HEK293 (cell line): ENCODE results near the gene TMEM121B.

ENCODE experiments used
- CTCF ChIA-PET: fragments of 350-600 bp; formaldehyde crosslinking; extraction: SDS; loops from one replicate; lab custom pipeline; 2021; ENCODE audit warnings: antibody characterized with exemption; lab: Yijun Ruan, JAX
- POLR2A ChIA-PET: fragments of 300-600 bp; formaldehyde crosslinking; extraction: SDS; loops from one replicate; lab custom pipeline; 2020; ENCODE audit warnings: antibody characterized with exemption, inconsistent platforms; lab: Yijun Ruan, JAX
- H3K27ac ChIP-seq: fragments of 200-500 bp; sonication (Bioruptor generic); 2 replicates; pipeline ENCODE4 v1.5.1; 2014; ENCODE audit warnings: low read depth, low read length, control low read depth, inconsistent platforms; ENCODE audit errors: extremely low read depth
- H3K36me3 ChIP-seq, 2 experiments: fragments of 200-500 bp in 1 of 2; sonication (Bioruptor generic) in 1 of 2; 1 replicate in 1 of 2; 2 replicates in 1 of 2; pipeline ENCODE4 v1.5.1; 2014 to 2017; ENCODE audit warnings: inconsistent platforms in 2 of 2, low read length in 2 of 2; ENCODE audit not compliant: control insufficient read depth in 2 of 2, insufficient read depth in 1 of 2
- H3K4me1 ChIP-seq: fragments of 200-500 bp; sonication (Bioruptor generic); 2 replicates; pipeline ENCODE4 v1.5.1; 2014; ENCODE audit warnings: mild to moderate bottlenecking, low read length, inconsistent platforms; ENCODE audit not compliant: control insufficient read depth, insufficient read depth
- H3K4me3 ChIP-seq: 2 replicates; pipeline ENCODE4 v1.5.1; 2011; ENCODE audit warnings: low read depth, mild to moderate bottlenecking, control low read depth, low read length, moderate library complexity
- H3K9me3 ChIP-seq: fragments of 200-500 bp; sonication (Bioruptor generic); 2 replicates; pipeline ENCODE4 v1.5.1; 2014; ENCODE audit warnings: low read depth, low read length, inconsistent platforms; ENCODE audit not compliant: control insufficient read depth, insufficient read depth
- BCL11A ChIP-seq: fragments of 450-650 bp; formaldehyde crosslinking; IDR thresholded peaks from 2 replicates; pipeline ENCODE4 v1.5.1; 2016; ENCODE audit warnings: low read depth, missing biosample characterization, missing genetic modification characterization
- EGR2 ChIP-seq: fragments of 450-650 bp; formaldehyde crosslinking; IDR thresholded peaks from 2 replicates; pipeline ENCODE4 v1.5.1; 2016; ENCODE audit warnings: low read depth, missing biosample characterization, missing genetic modification characterization
- MEIS1 ChIP-seq: sonication (generic); formaldehyde crosslinking; IDR thresholded peaks from 2 replicates; pipeline ENCODE4 v1.8.1; 2022; ENCODE audit warnings: missing genetic modification reagents, mild to moderate bottlenecking, borderline replicate concordance
- WT1 ChIP-seq: fragments of 450-650 bp; formaldehyde crosslinking; IDR thresholded peaks from 2 replicates; pipeline ENCODE4 v1.5.1; 2016; ENCODE audit warnings: missing biosample characterization, missing genetic modification characterization
- ZFHX2 ChIP-seq: fragments of 450-650 bp; formaldehyde crosslinking; conservative IDR thresholded peaks from 2 replicates; pipeline ENCODE4 v1.5.1; 2016; ENCODE audit warnings: missing biosample characterization, missing genetic modification characterization
- ZNF146 ChIP-seq: fragments of 450-650 bp; formaldehyde crosslinking; IDR thresholded peaks from 2 replicates; pipeline ENCODE4 v1.5.1; 2016; ENCODE audit warnings: missing biosample characterization, missing genetic modification characterization
- ZNF157 ChIP-seq: fragments of 450-650 bp; formaldehyde crosslinking; IDR thresholded peaks from 2 replicates; pipeline ENCODE4 v1.5.1; 2016; ENCODE audit warnings: missing biosample characterization, missing genetic modification characterization
- ZNF274 ChIP-seq, 2 experiments: fragments of 200-500 bp in 1 of 2; fragments of 450-650 bp in 1 of 2; sonication (Bioruptor generic) in 1 of 2; formaldehyde crosslinking in 1 of 2; IDR thresholded peaks; 2 replicates each; pipeline versions ENCODE4 v1.5.1 to v1.6.1; 2014 to 2016; ENCODE audit warnings: borderline replicate concordance in 1 of 2, inconsistent platforms in 1 of 2, low read length in 1 of 2, missing biosample characterization in 1 of 2, missing genetic modification characterization in 1 of 2
- ZNF280D ChIP-seq: fragments of 450-650 bp; formaldehyde crosslinking; IDR thresholded peaks from 2 replicates; pipeline ENCODE4 v1.5.1; 2016; ENCODE audit warnings: missing biosample characterization, missing genetic modification characterization
- ZNF37A ChIP-seq: fragments of 450-650 bp; IDR thresholded peaks from 2 replicates; pipeline ENCODE4 v1.5.1; 2018; ENCODE audit warnings: missing biosample characterization, missing genetic modification characterization
- ZNF394 ChIP-seq: fragments of 450-650 bp; formaldehyde crosslinking; IDR thresholded peaks from 2 replicates; pipeline ENCODE4 v1.5.1; 2016; ENCODE audit warnings: missing biosample characterization, missing genetic modification characterization, mild to moderate bottlenecking, moderate library complexity, borderline replicate concordance
- ZNF514 ChIP-seq: fragments of 450-650 bp; formaldehyde crosslinking; IDR thresholded peaks from 2 replicates; pipeline ENCODE4 v1.5.1; 2016; ENCODE audit warnings: missing biosample characterization, missing genetic modification characterization
- ZNF596 ChIP-seq: fragments of 450-650 bp; IDR thresholded peaks from 2 replicates; pipeline ENCODE4 v1.5.0; 2018; ENCODE audit warnings: missing biosample characterization, mild to moderate bottlenecking, missing genetic modification characterization, moderate library complexity
- ZNF621 ChIP-seq: fragments of 450-650 bp; formaldehyde crosslinking; IDR thresholded peaks from 2 replicates; pipeline ENCODE4 v1.5.1; 2017; ENCODE audit warnings: missing biosample characterization, missing genetic modification characterization
- ZNF623 ChIP-seq: fragments of 450-650 bp; formaldehyde crosslinking; IDR thresholded peaks from 2 replicates; pipeline ENCODE4 v1.5.1; 2016; ENCODE audit warnings: missing biosample characterization, missing genetic modification characterization
- ZNF830 ChIP-seq: fragments of 450-650 bp; IDR thresholded peaks from 2 replicates; pipeline ENCODE4 v1.5.0; 2018; ENCODE audit warnings: missing biosample characterization, missing genetic modification characterization, low read depth, mild to moderate bottlenecking, moderate library complexity
- ZNF843 ChIP-seq: fragments of 450-650 bp; formaldehyde crosslinking; IDR thresholded peaks from 2 replicates; pipeline ENCODE4 v1.5.1; 2016; ENCODE audit warnings: missing biosample characterization, missing genetic modification characterization
- ZSCAN30 ChIP-seq: fragments of 450-650 bp; IDR thresholded peaks from 2 replicates; pipeline ENCODE4 v1.5.1; 2018; ENCODE audit warnings: missing biosample characterization, mild to moderate bottlenecking, missing genetic modification characterization, moderate library complexity
- TF ChIP-seq, protein P1 (sequence below): fragments of 450-650 bp; formaldehyde crosslinking; IDR thresholded peaks from 2 replicates; pipeline ENCODE4 v1.5.1; 2016; ENCODE audit warnings: missing biosample characterization, missing genetic modification characterization

Gene TMEM121B

GRCh38 chr22:17114898-17115235 is 6.3 kb downstream of the TMEM121B start:
- Histone ChIP-seq H3K27ac (no peak overlapping the region), H3K36me3 (peaks cover 0 to 2% of the 10 kb centered on the region in 2 experiments; a peak in 2 of 3 replicates), H3K9me3 (no peaks in the 10 kb centered on the region), H3K4me3 (no peak overlapping the region), H3K4me1 (no peaks in the 10 kb centered on the region)
- TF ChIP-seq ZNF843 (no peak), ZNF37A (no peak), ZNF514 (tag by site-specific recombination) (no peak), ZSCAN30 (tag by site-specific recombination) (no peak), ZNF280D (tag by site-specific recombination) (no peak), ZNF394 (tag by site-specific recombination) (no peak), ZNF274 (IDR thresholded peaks at IDR 0.05; ENCODE audit: low read length) (no peak), ZNF274 (tag by site-specific recombination; IDR thresholded peaks at IDR 0.05; ENCODE audit: borderline replicate concordance) (no peak), ZNF596 (tag by site-specific recombination) (no peak), ZNF157 (tag by site-specific recombination) (no peak), ZNF621 (tag by site-specific recombination) (no peak), ZNF623 (tag by site-specific recombination) (no peak), ZNF830 (tag by site-specific recombination) (no peak), ZNF146 (tag by site-specific recombination) (no peak), BCL11A (tag by site-specific recombination) (no peak), MEIS1 (CRISPR knock-in tag) (no peak)
- TF ChIP-seq, protein P1, sequence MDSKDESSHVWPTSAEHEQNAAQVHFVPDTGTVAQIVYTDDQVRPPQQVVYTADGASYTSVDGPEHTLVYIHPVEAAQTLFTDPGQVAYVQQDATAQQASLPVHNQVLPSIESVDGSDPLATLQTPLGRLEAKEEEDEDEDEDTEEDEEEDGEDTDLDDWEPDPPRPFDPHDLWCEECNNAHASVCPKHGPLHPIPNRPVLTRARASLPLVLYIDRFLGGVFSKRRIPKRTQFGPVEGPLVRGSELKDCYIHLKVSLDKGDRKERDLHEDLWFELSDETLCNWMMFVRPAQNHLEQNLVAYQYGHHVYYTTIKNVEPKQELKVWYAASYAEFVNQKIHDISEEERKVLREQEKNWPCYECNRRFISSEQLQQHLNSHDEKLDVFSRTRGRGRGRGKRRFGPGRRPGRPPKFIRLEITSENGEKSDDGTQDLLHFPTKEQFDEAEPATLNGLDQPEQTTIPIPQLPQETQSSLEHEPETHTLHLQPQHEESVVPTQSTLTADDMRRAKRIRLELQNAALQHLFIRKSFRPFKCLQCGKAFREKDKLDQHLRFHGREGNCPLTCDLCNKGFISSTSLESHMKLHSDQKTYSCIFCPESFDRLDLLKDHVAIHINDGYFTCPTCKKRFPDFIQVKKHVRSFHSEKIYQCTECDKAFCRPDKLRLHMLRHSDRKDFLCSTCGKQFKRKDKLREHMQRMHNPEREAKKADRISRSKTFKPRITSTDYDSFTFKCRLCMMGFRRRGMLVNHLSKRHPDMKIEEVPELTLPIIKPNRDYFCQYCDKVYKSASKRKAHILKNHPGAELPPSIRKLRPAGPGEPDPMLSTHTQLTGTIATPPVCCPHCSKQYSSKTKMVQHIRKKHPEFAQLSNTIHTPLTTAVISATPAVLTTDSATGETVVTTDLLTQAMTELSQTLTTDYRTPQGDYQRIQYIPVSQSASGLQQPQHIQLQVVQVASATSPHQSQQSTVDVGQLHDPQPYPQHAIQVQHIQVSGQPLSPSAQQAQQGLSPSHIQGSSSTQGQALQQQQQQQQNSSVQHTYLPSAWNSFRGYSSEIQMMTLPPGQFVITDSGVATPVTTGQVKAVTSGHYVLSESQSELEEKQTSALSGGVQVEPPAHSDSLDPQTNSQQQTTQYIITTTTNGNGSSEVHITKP (tag by site-specific recombination), result no peak
- CTCF ChIA-PET, result interaction anchor here (1.6 to 2.6 kb wide), 2 partner anchors 8 to 57 kb away, joined by 3 to 14 read pairs; no protein-coding TSS in a partner anchor
- POLR2A ChIA-PET, result no interaction called here

DNA sequence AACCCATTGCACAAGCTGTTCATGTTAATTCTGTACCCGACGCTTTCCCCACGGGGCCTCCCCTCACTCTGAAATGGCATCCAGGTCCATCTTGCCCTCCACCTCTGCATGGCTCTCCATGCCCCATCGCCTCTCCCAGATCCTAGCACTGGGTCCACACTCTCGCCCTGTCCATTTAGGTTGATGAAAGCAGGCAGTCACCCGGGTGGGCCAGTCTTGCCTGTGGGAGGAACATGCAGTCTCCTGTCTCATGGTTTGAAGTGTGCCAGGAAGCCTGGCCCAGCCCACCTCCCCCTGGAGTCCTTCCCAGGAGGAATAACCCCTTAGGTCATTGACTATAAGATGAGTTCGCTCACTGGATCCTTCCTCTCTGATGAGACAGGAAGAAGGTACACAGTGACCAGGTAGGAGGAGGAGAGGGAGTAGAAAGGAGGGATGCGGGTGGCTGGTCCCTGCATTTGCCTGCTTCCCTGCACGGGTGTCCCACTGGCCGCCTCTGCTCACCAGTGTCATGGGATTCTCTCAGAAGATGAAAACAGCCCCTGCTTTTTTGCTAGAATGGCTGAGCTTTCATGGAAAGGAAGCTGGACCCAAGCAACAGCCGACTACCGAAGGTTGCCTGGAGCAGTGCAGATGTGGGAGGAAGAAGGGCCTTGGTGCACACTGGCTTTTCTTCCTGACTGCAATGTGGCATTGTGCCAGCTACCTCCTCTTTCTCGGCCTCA is 6.8 kb downstream of the TMEM121B start:
- ChIA-PET CTCF (interaction anchor here (0.6 to 2.6 kb wide), 2 partner anchors 18 to 57 kb away, joined by 3 to 14 read pairs; no protein-coding TSS in a partner anchor), POLR2A (no interaction called here)
- Histone ChIP-seq H3K27ac (no peak overlapping the region), H3K36me3 (peaks cover 0 to 7% of the 10 kb centered on the region in 2 experiments; a peak in 2 of 3 replicates), H3K4me1 (no peaks in the 10 kb centered on the region), H3K4me3 (no peak overlapping the region), H3K9me3 (no peaks in the 10 kb centered on the region)
- peak; percentile 10; the same call in 1 of the 2 replicates for TF ChIP-seq ZFHX2 (tag by site-specific recombination)
- TF ChIP-seq EGR2 (tag by site-specific recombination), result peak; percentile 41; the same call in 1 of the 2 replicates
- no peak for TF ChIP-seq WT1
- no peak for TF ChIP-seq ZSCAN30 (tag by site-specific recombination)
